Liver (tissue), 3 donors: ENCODE results near the gene CACNA1D.

Experiments
- NR2F2 ChIP-seq: IDR thresholded peaks from 2 replicates; pipeline ENCODE4 v1.6.1; 2016; ENCODE audit warnings: antibody characterized with exemption
- TAF1 ChIP-seq: conservative IDR thresholded peaks from 2 replicates; pipeline ENCODE4 v1.6.1; 2016; ENCODE audit warnings: antibody characterized with exemption, mild to moderate bottlenecking
- YY1 ChIP-seq: IDR thresholded peaks from 2 replicates; pipeline ENCODE4 v1.6.1; 2016; ENCODE audit warnings: antibody characterized with exemption, mild to moderate bottlenecking
- TF ChIP-seq, protein P1 (sequence below): fragments of 150-350 bp; IDR thresholded peaks from 2 replicates; pipeline ENCODE4 v1.5.1; 2017; ENCODE audit warnings: improper control_type of control experiment, low read depth, low read length; ENCODE audit not compliant: missing input control
- donor health status: healthy.
- donor health status: healthy.

DNA sequence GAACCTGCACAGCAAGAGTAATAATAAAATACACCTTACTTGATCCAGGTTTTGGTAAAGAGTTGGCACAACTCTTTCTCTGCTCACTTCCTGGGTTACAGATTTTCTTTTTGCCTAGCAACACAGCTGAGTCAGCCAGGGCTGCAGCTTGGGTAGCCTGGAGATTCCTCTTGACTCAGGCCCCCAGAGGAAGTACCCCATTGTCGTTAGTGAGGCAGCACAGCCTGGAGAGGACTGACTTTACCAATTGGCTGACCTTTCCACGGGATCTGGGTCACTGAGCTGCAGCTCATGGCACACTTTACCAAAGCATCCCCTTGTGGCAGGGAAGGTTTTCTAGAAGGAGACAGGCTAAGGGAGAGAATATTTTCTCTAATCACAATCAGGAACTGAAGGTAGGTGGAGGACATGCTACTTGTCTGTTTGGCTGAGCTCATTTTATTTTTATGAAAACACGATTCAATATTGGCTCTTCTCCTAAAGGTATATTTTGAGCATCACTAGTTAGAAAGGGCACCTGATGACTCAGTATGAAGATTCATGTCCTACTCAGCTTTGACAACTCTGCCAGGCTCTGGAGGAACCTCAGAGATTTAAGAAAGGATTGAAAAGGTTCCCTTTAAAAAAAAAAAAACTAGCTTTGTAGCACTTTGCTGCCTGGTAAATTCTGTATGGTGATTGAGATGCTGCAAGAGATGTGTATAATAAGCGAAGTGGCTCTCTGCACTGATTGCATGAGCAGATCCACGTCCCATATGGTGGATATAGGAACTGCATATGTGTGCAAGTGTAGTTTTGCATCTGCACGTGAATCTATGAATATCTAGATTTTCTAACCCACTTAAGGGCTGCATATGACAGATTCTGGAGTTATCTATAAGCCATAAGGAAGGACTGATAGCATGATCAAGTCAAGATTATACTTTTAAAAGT is 227.0 kb downstream of the CACNA1D start:
- TF ChIP-seq, protein P1, sequence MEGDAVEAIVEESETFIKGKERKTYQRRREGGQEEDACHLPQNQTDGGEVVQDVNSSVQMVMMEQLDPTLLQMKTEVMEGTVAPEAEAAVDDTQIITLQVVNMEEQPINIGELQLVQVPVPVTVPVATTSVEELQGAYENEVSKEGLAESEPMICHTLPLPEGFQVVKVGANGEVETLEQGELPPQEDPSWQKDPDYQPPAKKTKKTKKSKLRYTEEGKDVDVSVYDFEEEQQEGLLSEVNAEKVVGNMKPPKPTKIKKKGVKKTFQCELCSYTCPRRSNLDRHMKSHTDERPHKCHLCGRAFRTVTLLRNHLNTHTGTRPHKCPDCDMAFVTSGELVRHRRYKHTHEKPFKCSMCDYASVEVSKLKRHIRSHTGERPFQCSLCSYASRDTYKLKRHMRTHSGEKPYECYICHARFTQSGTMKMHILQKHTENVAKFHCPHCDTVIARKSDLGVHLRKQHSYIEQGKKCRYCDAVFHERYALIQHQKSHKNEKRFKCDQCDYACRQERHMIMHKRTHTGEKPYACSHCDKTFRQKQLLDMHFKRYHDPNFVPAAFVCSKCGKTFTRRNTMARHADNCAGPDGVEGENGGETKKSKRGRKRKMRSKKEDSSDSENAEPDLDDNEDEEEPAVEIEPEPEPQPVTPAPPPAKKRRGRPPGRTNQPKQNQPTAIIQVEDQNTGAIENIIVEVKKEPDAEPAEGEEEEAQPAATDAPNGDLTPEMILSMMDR, result no peak
- TF ChIP-seq TAF1 (no peak), YY1 (no peak), NR2F2 (no peak)
